Spleen (tissue), 11 donors: Measurements from ENCODE around the gene DPYSL4. TPM values are rescaled to one million over a fixed set of nuclear protein-coding genes. Genes with fewer than 3 reads are reported as not detected.

Experiments
- DNase-seq: peaks from one replicate; pipeline ENCODE4 v3.0.0-alpha.2; 2020
- H3K27ac ChIP-seq, 8 donors: fragments of 200-600 bp; sonication (generic) in 7 of 8; 1 replicate in 4 of 8; 2 replicates in 4 of 8; pipeline versions ENCODE4 v1.5.0 to v1.8.0; 2016 to 2021; ENCODE audit warnings: inconsistent platforms in 4 of 8, mild to moderate bottlenecking in 4 of 8, moderate library complexity in 1 of 8
- H3K27me3 ChIP-seq, 7 donors: fragments of 200-600 bp; sonication (generic) in 6 of 7; replicated peaks in 1 of 7; 1 replicate in 4 of 7; 2 replicates in 3 of 7; pipeline versions ENCODE4 v1.5.0 to v1.8.0; 2016 to 2021; ENCODE audit warnings: inconsistent platforms in 3 of 7, mild to moderate bottlenecking in 1 of 7
- H3K36me3 ChIP-seq, 6 donors: fragments of 200-600 bp; sonication (generic) in 5 of 6; 1 replicate in 4 of 6; 2 replicates in 2 of 6; pipeline versions ENCODE4 v1.5.0 to v1.8.0; 2016 to 2021; ENCODE audit warnings: inconsistent platforms in 2 of 6
- H3K4me1 ChIP-seq, 6 donors: fragments of 200-600 bp; sonication (generic) in 5 of 6; 1 replicate in 3 of 6; 2 replicates in 3 of 6; pipeline versions ENCODE4 v1.5.0 to v1.8.0; 2016 to 2021; ENCODE audit warnings: inconsistent platforms in 3 of 6
- H3K4me3 ChIP-seq, 8 donors: fragments of 200-600 bp; sonication (generic) in 7 of 8; 1 replicate in 4 of 8; 2 replicates in 4 of 8; pipeline versions ENCODE4 v1.5.0 to v1.8.0; 2016 to 2021; ENCODE audit warnings: inconsistent platforms in 4 of 8, mild to moderate bottlenecking in 4 of 8, moderate library complexity in 2 of 8
- H3K9me3 ChIP-seq, 8 donors: fragments of 200-600 bp; sonication (generic) in 7 of 8; 1 replicate in 4 of 8; 2 replicates in 4 of 8; pipeline versions ENCODE4 v1.5.0 to v1.8.0; 2016 to 2021; ENCODE audit warnings: inconsistent platforms in 4 of 8
- CTCF ChIP-seq, 11 experiments: fragments of 200-600 bp in 7 of 11; fragments of 450-650 bp in 4 of 11; sonication (generic) in 4 of 11; IDR thresholded peaks in 8 of 11; conservative IDR thresholded peaks in 3 of 11; 1 replicate in 7 of 11; 2 replicates in 4 of 11; pipeline versions ENCODE4 v1.4.0 to v1.8.0; 2016 to 2021; ENCODE audit warnings: antibody characterized with exemption in 11 of 11, inconsistent platforms in 4 of 11, mild to moderate bottlenecking in 1 of 11
- POLR2A ChIP-seq, 3 donors: fragments of 450-650 bp; IDR thresholded peaks; one replicate each; pipeline ENCODE4 v1.5.1; 2017; ENCODE audit warnings: antibody characterized with exemption in 3 of 3, mild to moderate bottlenecking in 1 of 3
- POLR2AphosphoS5 ChIP-seq, 3 donors: sonication (generic); formaldehyde crosslinking; IDR thresholded peaks; one replicate each; pipeline ENCODE4 v1.5.1; 2017; ENCODE audit warnings: antibody characterized with exemption in 3 of 3
- WGBS, 5 donors: extraction: QIAGEN DNeasy Blood & Tissue Kit in 3 of 5; methylation state at CpG; one replicate each; pipeline versions ENCODE4 v1.1.5 to v1.1.7; 2013 to 2018; 5-methylcytosine and 5-hydroxymethylcytosine counted together
- intact Hi-C: fragments of 100-400 bp; cut with DNase I; formaldehyde crosslinking; loops from one replicate; pipeline ENCODE4 v1.15.0; 2023; ENCODE audit warnings: low total_unique reads
- polyA plus RNA-seq, 3 donors: library from polyadenylated mRNA; stranded (reverse); fragments of 200-250 nt; gene quantifications; one replicate each; pipeline ENCODE4 v1.2.1, GENCODE V29; 2013
- total RNA-seq, 7 donors: library from RNA; depleted of rRNA in 3 of 7; stranded (reverse); fragments of >200 nt in 3 of 7; fragmentation: NEBNext Ultra II Directional in 4 of 7; extraction: Animal tissue kit (Norgen Biotek cat#: 25700) in 4 of 7; gene quantifications; one replicate each; pipeline versions ENCODE4 v1.1.0 to v1.2.1, GENCODE V29; 2016 to 2021
- donor health status: healthy with polysubstance abuse.
- donor health status: DM: no; HTN: no; CAD: no; lungs with moderate emphysema.
- donor health status: DM: no; HTN: no; CAD: no.
- donor health status: Bipolar disorder and iron deficiency.
- donor health status: healthy.
- donor health status: DM: no; HTN: no; CAD: no.
- donor health status: DM: yes; HTN: yes; CAD: no.

The DPYSL4 gene
- total and polyA plus RNA-seq, 10 donors, result 0.55 to 6.0 (median 1.0) TPM; not detected in 1

- DNase-seq, result peak; percentile 69
- Histone ChIP-seq H3K4me3 (peak overlapping the region in 1 of 8 donors; percentile 13), H3K9me3 (no peaks in the 10 kb centered on the region), H3K4me1 (peaks cover 0 to 11% (median 7%) of the 10 kb centered on the region in 6 donors), H3K27me3 (peaks cover 0 to 34% (median 21%) of the 10 kb centered on the region in 7 donors), H3K27ac (no peak overlapping the region), H3K36me3 (no peaks in the 10 kb centered on the region)
- intact Hi-C loops, result no loop called here
- TF ChIP-seq POLR2AphosphoS5 (IDR thresholded peaks at IDR 0.05), result no peak
- TF ChIP-seq CTCF (IDR thresholded peaks at IDR 0.05 in 8 of 11, conservative IDR thresholded peaks at IDR 0.05 in 3 of 11), result no peak
- TF ChIP-seq POLR2A (IDR thresholded peaks at IDR 0.05), result no peak
- 80 to 88% (median 84%) methylated on average over 9 to 32 of the region's 32 CpGs for whole genome bisulfite sequencing, 5 donors
Measured at GRCh38 chr10:132141526-132142395, 45.0 kb upstream of the DPYSL4 start.

GRCh38 chr10:132142396-132143161, 44.2 kb upstream of the DPYSL4 start:
- H3K27me3 ChIP-seq, result peaks cover 0 to 34% (median 21%) of the 10 kb centered on the region in 7 donors
- H3K36me3 ChIP-seq, result no peaks in the 10 kb centered on the region
- no peak overlapping the region for H3K27ac ChIP-seq
- intact Hi-C loops, result no loop called here
- peak; percentile 44 to 92 (median 82) for TF ChIP-seq CTCF (IDR thresholded peaks at IDR 0.05 in 8 of 11, conservative IDR thresholded peaks at IDR 0.05 in 3 of 11)
- TF ChIP-seq POLR2A (IDR thresholded peaks at IDR 0.05), result no peak
- 21 to 33% (median 30%) methylated on average over 18 to 33 of the region's 33 CpGs for WGBS, 5 donors
- DNase-seq, result peak; percentile 80
- H3K9me3 ChIP-seq, result no peaks in the 10 kb centered on the region
- peak overlapping the region in 1 of 8 donors; percentile 13 for H3K4me3 ChIP-seq
- H3K4me1 ChIP-seq, result peaks cover 0 to 11% (median 7%) of the 10 kb centered on the region in 6 donors

- Histone ChIP-seq H3K9me3 (no peaks in the 10 kb centered on the region), H3K4me3 (no peak overlapping the region), H3K27me3 (peaks cover 0 to 34% (median 21%) of the 10 kb centered on the region in 7 donors), H3K27ac (no peak overlapping the region), H3K36me3 (no peaks in the 10 kb centered on the region), H3K4me1 (peaks cover 0 to 11% (median 7%) of the 10 kb centered on the region in 6 donors)
- 18 to 44% (median 31%) methylated on average over 11 to 12 of the region's 12 CpGs for WGBS, 5 donors
- DNase-seq, result no peak
- TF ChIP-seq POLR2A (IDR thresholded peaks at IDR 0.05) (no peak), POLR2AphosphoS5 (IDR thresholded peaks at IDR 0.05) (no peak), CTCF (IDR thresholded peaks at IDR 0.05 in 8 of 11, conservative IDR thresholded peaks at IDR 0.05 in 3 of 11) (no peak)
- intact Hi-C loops, result no loop called here
Measured at GRCh38 chr10:132143162-132143561, 43.6 kb upstream of the DPYSL4 start.
